GM21360 (cell line): ENCODE results near the gene DPP6.
"Not testable (repeated sequence)": the region's sequence is repeated elsewhere in the genome, so short reads cannot be mapped to it uniquely, and the experiment has no call there.

Experiments used
- ATAC-seq: cut with Tn5 transposase; IDR thresholded peaks from one replicate; pipeline ENCODE4 v1.9.1; 2021; ENCODE audit warnings: mild to moderate bottlenecking, moderate library complexity; ENCODE audit not compliant: unreplicated experiment

The DPP6 gene

GRCh38 chr7:154146707-154147038 lies 94.5 kb downstream of the DPP6 start:
- ATAC-seq, result not testable (repeated sequence)

- ATAC-seq, result not testable (repeated sequence)
Observed at GRCh38 chr7:154148791-154149516, 96.8 kb downstream of the DPP6 start.

GRCh38 chr7:154150656-154151055 lies 98.5 kb downstream of the DPP6 start:
- ATAC-seq, result not testable (repeated sequence)

- not testable (repeated sequence) for ATAC-seq
Observed at GRCh38 chr7:154151306-154151705, 99.1 kb downstream of the DPP6 start.

GRCh38 chr7:154155928-154156327 lies 103.7 kb downstream of the DPP6 start:
- ATAC-seq, result not testable (repeated sequence)

GRCh38 chr7:154162921-154163320 lies 110.7 kb downstream of the DPP6 start:
- ATAC-seq, result not testable (repeated sequence)

- ATAC-seq, result not testable (repeated sequence)
Observed at GRCh38 chr7:154163642-154164041, 111.4 kb downstream of the DPP6 start.

GRCh38 chr7:154167051-154167450 lies 114.9 kb downstream of the DPP6 start:
- ATAC-seq, result no peak

GRCh38 chr7:154167807-154168206 lies 115.6 kb downstream of the DPP6 start:
- ATAC-seq, result no peak

GRCh38 chr7:154171422-154171821 lies 119.2 kb downstream of the DPP6 start:
- no peak for ATAC-seq

GRCh38 chr7:154172236-154172635 lies 120.0 kb downstream of the DPP6 start:
- no peak for ATAC-seq

GRCh38 chr7:154177584-154177983 lies 125.4 kb downstream of the DPP6 start:
- ATAC-seq, result no peak

GRCh38 chr7:154178895-154179294 lies 126.7 kb downstream of the DPP6 start:
- no peak for ATAC-seq

- ATAC-seq, result no peak
Observed at GRCh38 chr7:154183482-154183881, 131.3 kb downstream of the DPP6 start.

GRCh38 chr7:154183946-154184345 lies 131.7 kb downstream of the DPP6 start:
- no peak for ATAC-seq

- ATAC-seq, result no peak
Observed at GRCh38 chr7:154186811-154187210, 134.6 kb downstream of the DPP6 start.

GRCh38 chr7:154188330-154188729 lies 136.1 kb downstream of the DPP6 start:
- ATAC-seq, result no peak

- no peak for ATAC-seq
Observed at GRCh38 chr7:154195266-154195665, 143.1 kb downstream of the DPP6 start.

GRCh38 chr7:154198481-154198880 lies 146.3 kb downstream of the DPP6 start:
- no peak for ATAC-seq

- ATAC-seq, result no peak
Observed at GRCh38 chr7:154200241-154200640, 148.0 kb downstream of the DPP6 start.

GRCh38 chr7:154202002-154202401 lies 149.8 kb downstream of the DPP6 start:
- ATAC-seq, result no peak

GRCh38 chr7:154204046-154204445 lies 151.8 kb downstream of the DPP6 start:
- no peak for ATAC-seq

- no peak for ATAC-seq
Observed at GRCh38 chr7:154212861-154213260, 160.7 kb downstream of the DPP6 start.
